Skeletal muscle tissue (tissue), 4 donors: ENCODE measurements around the gene MTMR10. TPM values are rescaled to one million over a fixed set of nuclear protein-coding genes. Genes with fewer than 3 reads are reported as not detected.
A peak's percentile ranks its signal among the peaks of the same experiment; 100 is the strongest.

ENCODE experiments used
- H3K27ac ChIP-seq: one replicate; pipeline ENCODE4 v1.7.0; 2013; ENCODE audit warnings: mild to moderate bottlenecking, low read depth, low read length, inconsistent platforms
- H3K27me3 ChIP-seq, 3 donors: one replicate each; pipeline ENCODE4 v1.7.0; 2013; ENCODE audit warnings: low read length in 3 of 3; ENCODE audit not compliant: control insufficient read depth in 3 of 3, insufficient read depth in 3 of 3
- H3K36me3 ChIP-seq, 3 donors: one replicate each; pipeline ENCODE4 v1.7.0; 2013; ENCODE audit warnings: low read length in 3 of 3; ENCODE audit not compliant: control insufficient read depth in 3 of 3, insufficient read depth in 3 of 3
- H3K4me1 ChIP-seq, 3 donors: one replicate each; pipeline ENCODE4 v1.7.0; 2013; ENCODE audit warnings: low read length in 3 of 3, mild to moderate bottlenecking in 3 of 3; ENCODE audit not compliant: control insufficient read depth in 3 of 3, insufficient read depth in 3 of 3
- H3K4me3 ChIP-seq, 3 donors: one replicate each; pipeline ENCODE4 v1.7.0; 2013; ENCODE audit warnings: low read length in 3 of 3
- H3K9ac ChIP-seq, 3 donors: one replicate each; pipeline ENCODE4 v1.7.0; 2013; ENCODE audit warnings: low read length in 3 of 3, mild to moderate bottlenecking in 3 of 3, moderate library complexity in 2 of 3, low read depth in 1 of 3
- H3K9me3 ChIP-seq, 3 donors: one replicate each; pipeline ENCODE4 v1.7.0; 2013; ENCODE audit warnings: low read length in 3 of 3; ENCODE audit not compliant: control insufficient read depth in 3 of 3
- total RNA-seq: library from RNA; depleted of rRNA; stranded (reverse); fragments of >200 nt; gene quantifications from one replicate; pipeline ENCODE4 v1.2.3, GENCODE V29; 2014
- donor health status: Osteomylitis.

MTMR10 gene
- total RNA-seq, 1 donor from 2014 or later: 21.4 TPM

- H3K4me3 ChIP-seq: no peak overlapping the region
- H3K27me3 ChIP-seq: no peaks in the 10 kb centered on the region
- H3K9me3 ChIP-seq: peaks cover 0 to 5% (median 0%) of the 10 kb centered on the region in 3 donors
- no peak overlapping the region for H3K9ac ChIP-seq
- H3K4me1 ChIP-seq: no peaks in the 10 kb centered on the region
- no peak overlapping the region for H3K27ac ChIP-seq
- no peaks in the 10 kb centered on the region for H3K36me3 ChIP-seq
These were observed 23.1 kb upstream of the MTMR10 start for GRCh38 chr15:31014608-31014925.

- no peaks in the 10 kb centered on the region for H3K27me3 ChIP-seq
- peaks cover 0 to 5% (median 0%) of the 10 kb centered on the region in 3 donors for H3K9me3 ChIP-seq
- H3K4me3 ChIP-seq: no peak overlapping the region
- no peaks in the 10 kb centered on the region for H3K4me1 ChIP-seq
- H3K9ac ChIP-seq: no peak overlapping the region
- no peaks in the 10 kb centered on the region for H3K36me3 ChIP-seq
- H3K27ac ChIP-seq: no peak overlapping the region
These were observed 22.6 kb upstream of the MTMR10 start for GRCh38 chr15:31013863-31014607.

- no peak overlapping the region for H3K9ac ChIP-seq
- H3K27ac ChIP-seq: no peak overlapping the region
- no peaks in the 10 kb centered on the region for H3K4me1 ChIP-seq
- H3K4me3 ChIP-seq: no peak overlapping the region
- no peaks in the 10 kb centered on the region for H3K36me3 ChIP-seq
- no peaks in the 10 kb centered on the region for H3K27me3 ChIP-seq
- H3K9me3 ChIP-seq: peaks cover 0 to 5% (median 0%) of the 10 kb centered on the region in 3 donors
These were observed 21.0 kb upstream of the MTMR10 start for GRCh38 chr15:31012455-31012854.

GRCh38 chr15:31010036-31010435 lies 18.6 kb upstream of the MTMR10 start:
- peaks cover 0 to 5% (median 0%) of the 10 kb centered on the region in 3 donors for H3K9me3 ChIP-seq
- no peaks in the 10 kb centered on the region for H3K36me3 ChIP-seq
- H3K27me3 ChIP-seq: no peaks in the 10 kb centered on the region
- no peak overlapping the region for H3K9ac ChIP-seq
- H3K4me3 ChIP-seq: no peak overlapping the region
- no peaks in the 10 kb centered on the region for H3K4me1 ChIP-seq
- H3K27ac ChIP-seq: no peak overlapping the region

GRCh38 chr15:31005660-31006059 lies 14.2 kb upstream of the MTMR10 start:
- Histone ChIP-seq H3K36me3 (no peaks in the 10 kb centered on the region), H3K4me3 (no peak overlapping the region), H3K27ac (no peak overlapping the region), H3K9ac (no peak overlapping the region), H3K9me3 (no peaks in the 10 kb centered on the region), H3K4me1 (peaks cover 0 to 3% (median 0%) of the 10 kb centered on the region in 3 donors), H3K27me3 (peaks cover 0 to 5% (median 5%) of the 10 kb centered on the region in 3 donors)

- Histone ChIP-seq H3K36me3 (no peaks in the 10 kb centered on the region), H3K27me3 (peaks cover 0 to 8% (median 5%) of the 10 kb centered on the region in 3 donors), H3K4me1 (peaks cover 0 to 3% (median 0%) of the 10 kb centered on the region in 3 donors), H3K27ac (no peak overlapping the region), H3K9me3 (no peaks in the 10 kb centered on the region), H3K9ac (no peak overlapping the region), H3K4me3 (no peak overlapping the region)
These were observed 12.8 kb upstream of the MTMR10 start for GRCh38 chr15:31004220-31004733.

- peaks cover 0 to 3% (median 0%) of the 10 kb centered on the region in 3 donors for H3K4me1 ChIP-seq
- no peaks in the 10 kb centered on the region for H3K9me3 ChIP-seq
- no peak overlapping the region for H3K4me3 ChIP-seq
- no peak overlapping the region for H3K9ac ChIP-seq
- H3K27ac ChIP-seq: no peak overlapping the region
- H3K27me3 ChIP-seq: peaks cover 0 to 8% (median 5%) of the 10 kb centered on the region in 3 donors
- no peaks in the 10 kb centered on the region for H3K36me3 ChIP-seq
These were observed 10.3 kb upstream of the MTMR10 start for GRCh38 chr15:31001702-31002101.

GRCh38 chr15:30999729-31000128 lies 8.3 kb upstream of the MTMR10 start:
- no peaks in the 10 kb centered on the region for H3K9me3 ChIP-seq
- H3K4me3 ChIP-seq: no peak overlapping the region
- no peak overlapping the region for H3K27ac ChIP-seq
- H3K9ac ChIP-seq: no peak overlapping the region
- peaks cover 0 to 3% (median 0%) of the 10 kb centered on the region in 3 donors for H3K4me1 ChIP-seq
- no peaks in the 10 kb centered on the region for H3K36me3 ChIP-seq
- H3K27me3 ChIP-seq: peaks cover 0 to 8% (median 5%) of the 10 kb centered on the region in 3 donors

GRCh38 chr15:30997270-30997669 lies 5.8 kb upstream of the MTMR10 start:
- Histone ChIP-seq H3K36me3 (no peaks in the 10 kb centered on the region), H3K4me1 (peaks cover 3 to 4% (median 3%) of the 10 kb centered on the region in 3 donors), H3K4me3 (no peak overlapping the region), H3K9ac (no peak overlapping the region), H3K9me3 (no peaks in the 10 kb centered on the region), H3K27ac (no peak overlapping the region), H3K27me3 (peaks cover 0 to 8% (median 5%) of the 10 kb centered on the region in 3 donors)

GRCh38 chr15:30992249-30992864 lies 929 bp upstream of the MTMR10 start:
- peak overlapping the region; percentile 96 for H3K27ac ChIP-seq
- peak overlapping the region; percentile 85 to 98 (median 89) for H3K4me3 ChIP-seq
- no peaks in the 10 kb centered on the region for H3K27me3 ChIP-seq
- no peaks in the 10 kb centered on the region for H3K36me3 ChIP-seq
- H3K4me1 ChIP-seq: peaks cover 15 to 29% (median 22%) of the 10 kb centered on the region in 3 donors
- H3K9ac ChIP-seq: peak overlapping the region; percentile 89 to 99 (median 97)
- H3K9me3 ChIP-seq: no peaks in the 10 kb centered on the region
